Brain microvascular endothelial cell (primary cell): ENCODE results near the gene CTH.

Experiments used
- DNase-seq: peaks from one replicate; pipeline ENCODE4 v3.0.0-alpha.2; 2020
- H3K27ac ChIP-seq: fragments of 250-450 bp; sonication (Bioruptor Pico); 2 replicates; pipeline ENCODE4 v1.5.1; 2020; ENCODE audit warnings: mild to moderate bottlenecking, moderate library complexity
- H3K27me3 ChIP-seq: fragments of 250-450 bp; sonication (Bioruptor Pico); replicated peaks from 2 replicates; pipeline ENCODE4 v1.5.1; 2020; ENCODE audit warnings: mild to moderate bottlenecking
- H3K36me3 ChIP-seq: fragments of 250-450 bp; sonication (Bioruptor Pico); replicated peaks from 2 replicates; pipeline ENCODE4 v1.5.1; 2020; ENCODE audit warnings: mild to moderate bottlenecking
- H3K4me3 ChIP-seq: 2 replicates; pipeline ENCODE4 v1.5.1; 2011; ENCODE audit warnings: low read depth, mild to moderate bottlenecking, control low read depth, low read length, moderate library complexity
- in situ Hi-C: cut with HindIII; loops from 2 replicates; pipeline ENCODE4 v1.10.0; 2017; ENCODE audit warnings: low sequenced_read_pairs, low pct_ligation_motif_present
- TF ChIP-seq, protein P1 (sequence below): IDR thresholded peaks from 2 replicates; pipeline ENCODE4 v1.5.1; 2011; ENCODE audit warnings: low read depth, mild to moderate bottlenecking, moderate library complexity, low read length, control low read depth, inconsistent platforms; ENCODE audit errors: missing control alignments

CTH gene

DNA sequence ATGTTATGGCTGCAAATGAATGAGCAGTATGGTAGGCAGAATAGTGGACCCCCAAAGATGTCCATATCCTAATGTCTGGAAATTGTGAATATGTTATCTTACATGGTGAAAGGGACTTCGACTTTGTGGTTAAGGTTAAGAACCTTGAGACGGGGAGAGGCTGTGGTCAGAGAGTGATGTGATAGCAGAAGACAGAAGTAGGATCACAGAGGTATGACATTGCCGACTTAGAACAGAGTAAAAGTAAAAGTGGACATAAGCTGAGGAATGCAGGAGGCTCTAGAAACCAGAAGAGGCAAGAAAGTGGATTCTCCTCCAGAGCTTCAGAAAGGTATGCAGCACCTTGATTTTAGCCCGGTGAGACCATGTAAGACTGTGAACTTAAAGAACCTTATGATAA lies 74.6 kb downstream of the CTH start:
- no peak for DNase-seq
- TF ChIP-seq, protein P1, sequence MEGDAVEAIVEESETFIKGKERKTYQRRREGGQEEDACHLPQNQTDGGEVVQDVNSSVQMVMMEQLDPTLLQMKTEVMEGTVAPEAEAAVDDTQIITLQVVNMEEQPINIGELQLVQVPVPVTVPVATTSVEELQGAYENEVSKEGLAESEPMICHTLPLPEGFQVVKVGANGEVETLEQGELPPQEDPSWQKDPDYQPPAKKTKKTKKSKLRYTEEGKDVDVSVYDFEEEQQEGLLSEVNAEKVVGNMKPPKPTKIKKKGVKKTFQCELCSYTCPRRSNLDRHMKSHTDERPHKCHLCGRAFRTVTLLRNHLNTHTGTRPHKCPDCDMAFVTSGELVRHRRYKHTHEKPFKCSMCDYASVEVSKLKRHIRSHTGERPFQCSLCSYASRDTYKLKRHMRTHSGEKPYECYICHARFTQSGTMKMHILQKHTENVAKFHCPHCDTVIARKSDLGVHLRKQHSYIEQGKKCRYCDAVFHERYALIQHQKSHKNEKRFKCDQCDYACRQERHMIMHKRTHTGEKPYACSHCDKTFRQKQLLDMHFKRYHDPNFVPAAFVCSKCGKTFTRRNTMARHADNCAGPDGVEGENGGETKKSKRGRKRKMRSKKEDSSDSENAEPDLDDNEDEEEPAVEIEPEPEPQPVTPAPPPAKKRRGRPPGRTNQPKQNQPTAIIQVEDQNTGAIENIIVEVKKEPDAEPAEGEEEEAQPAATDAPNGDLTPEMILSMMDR: no peak
- Histone ChIP-seq H3K36me3 (no peaks in the 10 kb centered on the region), H3K27ac (no peak overlapping the region), H3K4me3 (no peak overlapping the region), H3K27me3 (no peaks in the 10 kb centered on the region)
- in situ Hi-C loops: no loop called here

DNA sequence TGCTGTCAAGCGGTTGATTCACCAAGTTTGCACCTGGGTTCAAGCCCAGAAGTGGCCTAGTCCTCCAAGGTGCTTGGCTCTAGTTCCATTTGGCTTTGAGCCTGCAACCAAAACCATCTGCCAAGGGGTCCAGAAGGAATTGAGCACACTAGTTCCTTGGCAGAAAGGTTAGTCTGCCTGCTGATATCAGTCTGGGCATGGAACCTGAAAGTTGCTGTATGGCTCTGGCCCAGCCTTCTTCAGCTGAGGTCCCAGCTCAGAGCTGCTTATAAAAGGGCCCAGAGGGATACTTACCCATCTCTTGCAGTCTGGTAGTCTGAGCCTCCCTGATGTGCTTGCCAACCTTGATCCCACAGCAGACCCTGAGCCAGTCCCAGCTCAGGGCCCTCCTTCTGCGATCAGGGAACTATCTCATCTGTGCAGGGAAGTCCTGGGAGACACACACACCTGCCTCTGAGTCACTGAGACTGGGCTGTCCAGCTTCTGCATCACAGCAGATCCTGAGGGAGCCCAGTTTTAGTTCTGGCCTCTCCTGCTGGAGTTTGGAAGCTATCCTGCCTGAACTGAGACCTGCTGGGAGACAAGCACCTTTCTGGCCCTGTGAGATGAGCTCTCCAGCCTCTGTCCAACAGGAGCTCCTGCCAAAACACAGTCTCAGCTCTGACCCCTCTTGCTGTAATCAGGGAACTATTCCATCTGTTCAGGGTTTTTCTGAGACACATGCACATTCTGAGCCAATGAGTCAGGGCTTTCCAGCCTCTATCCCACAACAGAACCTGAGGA lies 75.8 kb downstream of the CTH start:
- Histone ChIP-seq H3K4me3 (no peak overlapping the region), H3K36me3 (no peaks in the 10 kb centered on the region), H3K27me3 (no peaks in the 10 kb centered on the region), H3K27ac (no peak overlapping the region)
- in situ Hi-C loops: no loop called here
- TF ChIP-seq, protein P1: peak; percentile 15
- DNase-seq: peak; percentile 88

DNA sequence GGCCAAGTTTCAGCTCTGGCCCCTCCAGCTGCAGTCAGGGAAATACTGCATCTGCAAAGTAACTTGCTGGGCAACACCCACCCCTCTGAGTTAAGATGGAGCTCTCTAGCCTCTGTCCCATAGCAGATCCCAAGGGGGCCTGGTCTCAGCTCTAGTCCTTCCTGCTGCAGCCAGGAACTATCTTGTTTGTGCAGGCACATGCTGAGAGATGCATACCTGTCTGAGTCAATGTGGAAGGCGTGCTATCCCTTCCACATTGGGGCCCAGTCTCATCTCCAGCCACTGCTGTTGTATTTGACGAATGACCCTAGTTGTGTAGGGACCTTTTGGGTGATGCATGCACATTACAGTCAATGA lies 76.4 kb downstream of the CTH start:
- in situ Hi-C loops: no loop called here
- no peak overlapping the region for H3K27ac ChIP-seq
- no peak overlapping the region for H3K4me3 ChIP-seq
- H3K27me3 ChIP-seq: no peaks in the 10 kb centered on the region
- no peaks in the 10 kb centered on the region for H3K36me3 ChIP-seq
- TF ChIP-seq, protein P1: no peak
- DNase-seq: no peak

DNA sequence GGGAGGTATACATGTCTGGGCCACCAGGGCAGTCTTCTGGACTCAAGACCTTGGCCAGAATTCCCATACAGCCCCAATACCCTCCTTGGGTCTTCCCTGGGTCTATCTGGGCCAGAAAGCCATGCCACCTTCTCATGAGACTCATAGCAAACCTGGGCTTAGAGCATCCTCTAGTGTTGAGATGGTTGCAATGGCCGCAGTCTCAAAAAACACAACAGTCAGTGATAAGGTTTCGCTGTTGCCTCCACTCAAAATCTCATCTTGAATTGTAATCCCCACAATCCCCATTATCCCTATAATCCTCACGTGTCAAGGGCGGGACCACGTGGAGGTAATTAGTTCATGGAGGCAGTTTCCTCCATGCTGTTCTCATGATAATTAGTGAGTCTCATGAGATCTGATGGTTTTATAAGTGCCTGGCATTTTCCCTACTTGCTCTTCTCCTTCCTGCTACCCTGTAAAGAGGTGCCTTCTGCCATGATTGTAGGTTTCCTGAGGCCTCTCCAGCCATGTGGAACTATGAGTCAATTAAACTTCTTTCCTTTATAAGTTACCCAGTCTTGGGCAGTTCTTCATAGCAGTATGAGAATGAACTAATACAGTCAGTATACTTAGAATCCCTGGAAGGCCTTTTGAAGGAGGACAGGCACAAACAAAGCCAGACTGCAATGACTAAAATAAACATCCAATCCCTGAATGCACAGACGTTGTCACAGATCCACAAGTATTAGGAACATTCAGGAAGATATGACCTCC lies 77.0 kb downstream of the CTH start:
- H3K4me3 ChIP-seq: no peak overlapping the region
- no peak overlapping the region for H3K27ac ChIP-seq
- H3K27me3 ChIP-seq: no peaks in the 10 kb centered on the region
- DNase-seq: peak; percentile 30
- H3K36me3 ChIP-seq: no peaks in the 10 kb centered on the region
- in situ Hi-C loops: no loop called here
- TF ChIP-seq, protein P1: peak; percentile 84
